Stimulated activated CD4-positive, alpha-beta T cell treated with anti-CD3 and anti-CD28 coated beads, Interleukin-2, amount 100 ng/mL, for 48 hours (primary cell): ENCODE data around the gene REEP2.
A peak's percentile ranks its signal among the peaks of the same experiment; 100 is the strongest.
"Not testable (repeated sequence)": the region's sequence is repeated elsewhere in the genome, so short reads cannot be mapped to it uniquely, and the experiment has no call there.

Source experiments
- DNase-seq, 2 donors: peaks; one replicate each; pipeline ENCODE4 v3.0.0-alpha.2; 2020

The REEP2 gene

GRCh38 chr5:138438724-138439476 lies at the start of gene REEP2:
Gene REEP2, plus strand, starts transcription at chr5:138439057. Its CDS starts 152 bp downstream, at chr5:138439209.
- peak; percentile 54 to 65 for DNase-seq

- DNase-seq, result no peak
Measured at GRCh38 chr5:138389332-138389731, 49.5 kb upstream of the REEP2 start.

- DNase-seq, result not testable (repeated sequence)
Measured at GRCh38 chr5:138389911-138390310, 48.9 kb upstream of the REEP2 start.

- no peak for DNase-seq
Measured at GRCh38 chr5:138391859-138392386, 46.9 kb upstream of the REEP2 start.

- no peak for DNase-seq
Measured at GRCh38 chr5:138402640-138403039, 36.2 kb upstream of the REEP2 start.

GRCh38 chr5:138408023-138408422 lies 30.8 kb upstream of the REEP2 start:
- DNase-seq, result peak in 1 of 2 donors; percentile 3

- DNase-seq, result peak; percentile 9 to 15
Measured at GRCh38 chr5:138410996-138411640, 27.7 kb upstream of the REEP2 start.

- no peak for DNase-seq
Measured at GRCh38 chr5:138418444-138418843, 20.4 kb upstream of the REEP2 start.

GRCh38 chr5:138425079-138425478 lies 13.8 kb upstream of the REEP2 start:
- DNase-seq, result no peak

GRCh38 chr5:138435943-138436342 lies 2.9 kb upstream of the REEP2 start:
- no peak for DNase-seq

- DNase-seq, result no peak
Measured at GRCh38 chr5:138438003-138438723, 694 bp upstream of the REEP2 start.

GRCh38 chr5:138439477-138440158 lies 761 bp downstream of the REEP2 start:
- DNase-seq, result no peak

- DNase-seq, result no peak
Measured at GRCh38 chr5:138440159-138441073, 1.6 kb downstream of the REEP2 start.

- DNase-seq, result no peak
Measured at GRCh38 chr5:138441221-138441620, 2.4 kb downstream of the REEP2 start.

GRCh38 chr5:138444078-138444773 lies 5.4 kb downstream of the REEP2 start:
- no peak for DNase-seq

GRCh38 chr5:138444774-138445546 lies 6.1 kb downstream of the REEP2 start:
- no peak for DNase-seq

GRCh38 chr5:138445547-138446271 lies 6.9 kb downstream of the REEP2 start:
- DNase-seq, result no peak

- DNase-seq, result no peak
Measured at GRCh38 chr5:138448070-138448469, 9.2 kb downstream of the REEP2 start.
